ENCODE measurements around the gene PRPF4. TPM values are rescaled to one million over a fixed set of nuclear protein-coding genes. Genes with fewer than 3 reads are reported as not detected.

PRPF4 gene
- total and polyA plus RNA-seq, 2 donors (not counting 3 experiments of a cell fraction or from before 2014, with no cell fraction given) = 12.9 to 25.8 TPM

DNA sequence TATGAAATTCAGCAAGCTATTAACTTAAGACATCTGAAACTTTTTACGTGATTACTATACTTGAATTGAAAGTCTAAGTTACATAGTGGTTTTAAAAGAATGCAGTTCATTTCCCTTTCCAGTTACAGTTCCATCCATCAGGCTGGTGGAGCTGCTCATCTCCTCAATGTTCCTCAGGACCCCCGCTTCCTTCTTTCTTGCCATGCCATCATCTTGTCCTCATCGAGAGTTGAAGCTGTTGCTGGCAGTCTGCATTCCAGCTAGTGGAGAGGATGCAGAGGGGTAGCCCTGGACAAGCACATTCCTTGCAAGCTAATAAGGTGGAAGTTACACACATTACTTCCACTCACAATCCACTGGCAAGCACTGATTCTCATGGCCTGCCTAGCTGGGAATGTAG is 36.5 kb downstream of the PRPF4 start:
- H3K9me3 ChIP-seq (replicated peaks; ENCODE audit: control insufficient read depth, insufficient read depth, low read length) = no peaks in the 10 kb centered on the region
- no peak overlapping the region for H3K27ac ChIP-seq (ENCODE audit: insufficient read depth, low read depth, low read length)
- no peak overlapping the region for H3K4me2 ChIP-seq (ENCODE audit: insufficient read depth, low read length)
- no peaks in the 10 kb centered on the region for H3K9me1 ChIP-seq (replicated peaks; ENCODE audit: control insufficient read depth, extremely low read depth, insufficient read depth, low read length)
- H3K36me3 ChIP-seq (ENCODE audit: control insufficient read depth in 2 of 2, extremely low read depth in 1 of 2, insufficient read depth in 2 of 2, low read length in 2 of 2) = no peaks in the 10 kb centered on the region
- no peak overlapping the region for H2AFZ ChIP-seq (ENCODE audit: low read depth, low read length)
- no TSS peak for BruUV-seq (replicated peaks)
- no peak for TF ChIP-seq MYC (IDR thresholded peaks at IDR 0.05; ENCODE audit: low read depth, low read length)
- TF ChIP-seq JUN (IDR thresholded peaks at IDR 0.05; ENCODE audit: borderline replicate concordance, insufficient read depth, insufficient read length, low read depth) = no peak
- no peak for TF ChIP-seq POLR2A (IDR thresholded peaks at IDR 0.05; ENCODE audit: low read depth, low read length)
- no peak for TF ChIP-seq GATA2 (IDR thresholded peaks at IDR 0.05; ENCODE audit: insufficient read depth, insufficient read length, low read depth, low read length)
- TF ChIP-seq, protein P1, sequence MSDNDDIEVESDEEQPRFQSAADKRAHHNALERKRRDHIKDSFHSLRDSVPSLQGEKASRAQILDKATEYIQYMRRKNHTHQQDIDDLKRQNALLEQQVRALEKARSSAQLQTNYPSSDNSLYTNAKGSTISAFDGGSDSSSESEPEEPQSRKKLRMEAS (IDR thresholded peaks at IDR 0.05; ENCODE audit: insufficient read depth, insufficient read length) = no peak
- TF ChIP-seq POLR2AphosphoS5 (IDR thresholded peaks at IDR 0.05; ENCODE audit: insufficient read depth, low read depth, low read length) = no peak
- TF ChIP-seq EZH2 (IDR thresholded peaks at IDR 0.05; ENCODE audit: borderline replicate concordance, low read depth, low read length, severe bottlenecking) = no peak
- TF ChIP-seq FOS (IDR thresholded peaks at IDR 0.05; ENCODE audit: borderline replicate concordance, insufficient read depth, low read length) = no peak
- no peak for TF ChIP-seq CTCF (IDR thresholded peaks at IDR 0.05; ENCODE audit: extremely low read depth in 1 of 2, insufficient read depth in 1 of 2, low read depth in 1 of 2, low read length in 2 of 2)
- no peak overlapping the region for H3K9ac ChIP-seq (replicated peaks; ENCODE audit: extremely low read depth, insufficient read depth, low read length)
- no peak overlapping the region for H3K4me3 ChIP-seq (replicated peaks in 1 of 3; ENCODE audit: insufficient read depth in 1 of 3, low read depth in 1 of 3, low read length in 3 of 3)
- H4K20me1 ChIP-seq (replicated peaks; ENCODE audit: control insufficient read depth, extremely low read depth, insufficient read depth, low read length) = no peaks in the 10 kb centered on the region
- CTCF ChIA-PET = interaction anchor here (1.4 to 4.2 kb wide), 3 partner anchors 24 to 346 kb away, joined by 4 to 14 read pairs (median 14); no protein-coding TSS in a partner anchor
- intact Hi-C loops (cut with micrococcal nuclease) = no loop called here
- no peaks in the 10 kb centered on the region for H3K79me2 ChIP-seq (ENCODE audit: control insufficient read depth, insufficient read depth, low read length)
- POLR2A ChIA-PET = no interaction called here
- H3K27me3 ChIP-seq (ENCODE audit: control insufficient read depth in 2 of 2, insufficient read depth in 2 of 2, low read length in 2 of 2) = no peaks in the 10 kb centered on the region
- FAIRE-seq (no peak), DNase-seq (ENCODE audit: low read depth, low spot score) (no peak)
- dilution Hi-C loops (cut with MboI; ENCODE audit: extremely low pct_ligation_motif_present, low sequenced_read_pairs) = no loop called here
- H3K4me1 ChIP-seq (ENCODE audit: control insufficient read depth, extremely low read depth, insufficient read depth, low read length) = no peaks in the 10 kb centered on the region

All from endothelial cell of umbilical vein (primary cell).